Ascending aorta (tissue), 2 donors: Measurements from ENCODE around the gene ANO9. TPM values are rescaled to one million over a fixed set of nuclear protein-coding genes. Genes with fewer than 3 reads are reported as not detected.

Experiments
- DNase-seq, 2 donors: peaks; one replicate each; pipeline ENCODE4 v3.0.0-alpha.2; 2019; ENCODE audit warnings: low spot score in 2 of 2
- H3K27ac ChIP-seq, 2 donors: fragments of 200-600 bp; sonication (generic); one replicate each; pipeline ENCODE4 v1.5.1; 2016 to 2017; ENCODE audit warnings: mild to moderate bottlenecking in 1 of 2
- H3K27me3 ChIP-seq: fragments of 200-600 bp; sonication (generic); one replicate; pipeline ENCODE4 v1.5.1; 2017
- H3K36me3 ChIP-seq, 2 donors: fragments of 200-600 bp; sonication (generic); one replicate each; pipeline ENCODE4 v1.5.1; 2016
- H3K4me1 ChIP-seq, 2 donors: fragments of 200-600 bp; sonication (generic); one replicate each; pipeline ENCODE4 v1.5.1; 2016 to 2017; ENCODE audit warnings: mild to moderate bottlenecking in 1 of 2
- H3K4me3 ChIP-seq, 2 donors: fragments of 200-600 bp; sonication (generic); one replicate each; pipeline ENCODE4 v1.5.1; 2016 to 2017; ENCODE audit warnings: mild to moderate bottlenecking in 1 of 2
- H3K9me3 ChIP-seq, 2 donors: fragments of 200-600 bp; sonication (generic); one replicate each; pipeline ENCODE4 v1.5.1; 2016
- CTCF ChIP-seq, 3 experiments: fragments of 200-600 bp in 2 of 3; fragments of 450-650 bp in 1 of 3; sonication (generic) in 2 of 3; IDR thresholded peaks; one replicate each; pipeline ENCODE4 v1.5.1; 2016 to 2019; ENCODE audit warnings: antibody characterized with exemption in 3 of 3, mild to moderate bottlenecking in 1 of 3, moderate library complexity in 1 of 3
- intact Hi-C: fragments of 100-400 bp; cut with DNase I; formaldehyde crosslinking; loops from one replicate; pipeline ENCODE4 v1.15.1; 2023
- total RNA-seq: library from RNA; depleted of rRNA; stranded (reverse); fragments of >200 nt; gene quantifications from one replicate; pipeline ENCODE4 v1.1.0, GENCODE V29; 2016

ANO9 gene
- total RNA-seq, 1 donor from 2014 or later, result 4.0 TPM

GRCh38 chr11:406796-407650 is 34.8 kb downstream of the ANO9 start:
- intact Hi-C loops, result loop anchor here (2.0 kb wide), 1 partner anchor 44 kb away; the partner anchor contains the start of gene PTDSS2
- H3K27ac ChIP-seq, result no peak overlapping the region
- H3K4me3 ChIP-seq, result peak overlapping the region; percentile 55 to 56
- no peak for TF ChIP-seq CTCF (IDR thresholded peaks at IDR 0.05)
- no peaks in the 10 kb centered on the region for H3K9me3 ChIP-seq
- H3K36me3 ChIP-seq, result no peaks in the 10 kb centered on the region
- DNase-seq, result peak; percentile 33 to 88
- peaks cover 6 to 8% of the 10 kb centered on the region in 2 donors for H3K4me1 ChIP-seq
- no peaks in the 10 kb centered on the region for H3K27me3 ChIP-seq

- Histone ChIP-seq H3K4me1 (peaks cover 6 to 8% of the 10 kb centered on the region in 2 donors), H3K9me3 (no peaks in the 10 kb centered on the region), H3K36me3 (no peaks in the 10 kb centered on the region), H3K27ac (no peak overlapping the region), H3K4me3 (peak overlapping the region; percentile 55 to 56), H3K27me3 (no peaks in the 10 kb centered on the region)
- intact Hi-C loops, result loop anchor here (2.0 kb wide), 1 partner anchor 45 kb away; the partner anchor contains the start of gene PTDSS2
- no peak for TF ChIP-seq CTCF (IDR thresholded peaks at IDR 0.05)
- no peak for DNase-seq
Observed at GRCh38 chr11:405954-406795, 35.6 kb downstream of the ANO9 start.

- Histone ChIP-seq H3K27ac (no peak overlapping the region), H3K4me3 (no peak overlapping the region), H3K4me1 (peaks cover 6 to 8% of the 10 kb centered on the region in 2 donors), H3K36me3 (no peaks in the 10 kb centered on the region), H3K9me3 (no peaks in the 10 kb centered on the region), H3K27me3 (peaks cover 1% of the 10 kb centered on the region)
- TF ChIP-seq CTCF (IDR thresholded peaks at IDR 0.05), result no peak
- intact Hi-C loops, result no loop called here
- DNase-seq, result no peak
Observed at GRCh38 chr11:405323-405953, 36.4 kb downstream of the ANO9 start.

GRCh38 chr11:404551-405264 is 37.1 kb downstream of the ANO9 start:
- TF ChIP-seq CTCF (IDR thresholded peaks at IDR 0.05), result no peak
- DNase-seq, result no peak
- Histone ChIP-seq H3K4me1 (peaks cover 6 to 8% of the 10 kb centered on the region in 2 donors), H3K36me3 (no peaks in the 10 kb centered on the region), H3K9me3 (no peaks in the 10 kb centered on the region), H3K27me3 (peaks cover 8% of the 10 kb centered on the region), H3K27ac (no peak overlapping the region), H3K4me3 (no peak overlapping the region)
- intact Hi-C loops, result no loop called here
